Measurements from ENCODE around the gene IKZF2. TPM values are rescaled to one million over a fixed set of nuclear protein-coding genes. Genes with fewer than 3 reads are reported as not detected.
A peak's percentile ranks its signal among the peaks of the same experiment; 100 is the strongest.

Gene IKZF2
- total RNA-seq, 1 donor from 2014 or later, result 29.7 TPM

DNA sequence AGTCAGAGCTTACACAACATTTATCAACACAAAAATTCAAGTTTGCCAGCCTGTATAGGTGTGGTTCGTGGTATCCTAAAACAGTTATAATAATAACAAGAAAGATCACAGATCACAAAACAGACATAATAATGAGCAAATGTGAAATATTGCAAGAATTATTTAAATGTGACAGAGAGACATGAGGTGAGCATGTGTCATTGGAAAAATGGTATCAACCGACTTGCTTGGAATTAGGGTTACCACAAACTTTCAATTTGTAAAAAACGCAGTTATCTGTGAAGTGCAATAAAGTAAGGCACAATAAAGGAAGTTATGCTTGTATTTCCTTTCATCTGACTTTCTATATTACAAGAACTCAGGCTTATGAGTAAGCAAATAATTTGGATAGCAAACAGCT lies 116.8 kb downstream of the IKZF2 start:
- Histone ChIP-seq H3K9ac (no peak overlapping the region), H2AFZ (replicated peaks) (no peak overlapping the region), H3K27ac (no peak overlapping the region), H3K4me2 (no peak overlapping the region), H3K27me3 (no peaks in the 10 kb centered on the region), H3K4me1 (no peaks in the 10 kb centered on the region), H3K79me2 (ENCODE audit: low read depth) (no peaks in the 10 kb centered on the region), H3K36me3 (no peaks in the 10 kb centered on the region), H3F3A (ENCODE audit: low read depth) (peaks cover 3% of the 10 kb centered on the region), H4K20me1 (ENCODE audit: low read depth) (no peaks in the 10 kb centered on the region), H3K4me3 (no peak overlapping the region), H3K9me3 (ENCODE audit: low read depth) (no peaks in the 10 kb centered on the region)
- TF ChIP-seq, protein P1, sequence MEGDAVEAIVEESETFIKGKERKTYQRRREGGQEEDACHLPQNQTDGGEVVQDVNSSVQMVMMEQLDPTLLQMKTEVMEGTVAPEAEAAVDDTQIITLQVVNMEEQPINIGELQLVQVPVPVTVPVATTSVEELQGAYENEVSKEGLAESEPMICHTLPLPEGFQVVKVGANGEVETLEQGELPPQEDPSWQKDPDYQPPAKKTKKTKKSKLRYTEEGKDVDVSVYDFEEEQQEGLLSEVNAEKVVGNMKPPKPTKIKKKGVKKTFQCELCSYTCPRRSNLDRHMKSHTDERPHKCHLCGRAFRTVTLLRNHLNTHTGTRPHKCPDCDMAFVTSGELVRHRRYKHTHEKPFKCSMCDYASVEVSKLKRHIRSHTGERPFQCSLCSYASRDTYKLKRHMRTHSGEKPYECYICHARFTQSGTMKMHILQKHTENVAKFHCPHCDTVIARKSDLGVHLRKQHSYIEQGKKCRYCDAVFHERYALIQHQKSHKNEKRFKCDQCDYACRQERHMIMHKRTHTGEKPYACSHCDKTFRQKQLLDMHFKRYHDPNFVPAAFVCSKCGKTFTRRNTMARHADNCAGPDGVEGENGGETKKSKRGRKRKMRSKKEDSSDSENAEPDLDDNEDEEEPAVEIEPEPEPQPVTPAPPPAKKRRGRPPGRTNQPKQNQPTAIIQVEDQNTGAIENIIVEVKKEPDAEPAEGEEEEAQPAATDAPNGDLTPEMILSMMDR (IDR thresholded peaks at IDR 0.05), result no peak
- TF ChIP-seq EZH2 (IDR thresholded peaks at IDR 0.05) (no peak), EZH2phosphoT487 (IDR thresholded peaks at IDR 0.05) (no peak)
- no peak overlapping the region for H3K4me3 Mint-ChIP-seq
- H3K27ac Mint-ChIP-seq, result no peak overlapping the region
- no peaks in the 10 kb centered on the region for H3K9me3 Mint-ChIP-seq
- H3K27me3 Mint-ChIP-seq (ENCODE audit: insufficient read depth, low read depth), result no peaks in the 10 kb centered on the region
- DNase-seq (ENCODE audit: low spot score), result no peak
- H3K4me1 Mint-ChIP-seq, result no peaks in the 10 kb centered on the region
- H3K36me3 Mint-ChIP-seq, result peaks cover 14% of the 10 kb centered on the region

DNA sequence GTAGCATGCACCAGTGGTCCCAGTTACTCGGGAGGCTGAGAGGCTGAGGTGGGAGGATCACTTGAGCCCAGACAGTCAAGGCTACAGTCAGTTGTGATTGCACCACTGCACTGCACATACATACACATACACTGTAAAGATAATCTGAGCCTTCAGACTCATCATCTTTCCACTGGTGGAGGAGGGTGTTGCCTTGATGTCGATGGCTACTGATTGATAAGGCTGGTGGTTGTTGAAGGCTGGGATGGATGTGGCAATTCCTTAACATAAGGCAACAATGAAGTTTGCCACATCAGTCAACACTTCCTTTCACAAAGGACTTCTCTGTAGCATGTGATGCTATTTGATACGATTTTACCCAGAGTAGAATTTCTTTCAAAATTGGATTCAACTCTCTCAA lies 118.8 kb downstream of the IKZF2 start:
- H3F3A ChIP-seq (ENCODE audit: low read depth), result peaks cover 2% of the 10 kb centered on the region
- no peaks in the 10 kb centered on the region for H3K79me2 ChIP-seq (ENCODE audit: low read depth)
- Mint-ChIP-seq H3K4me1 (no peaks in the 10 kb centered on the region), H3K27me3 (ENCODE audit: insufficient read depth, low read depth) (no peaks in the 10 kb centered on the region), H3K9me3 (no peaks in the 10 kb centered on the region), H3K4me3 (no peak overlapping the region), H3K27ac (no peak overlapping the region), H3K36me3 (peaks cover 8% of the 10 kb centered on the region)
- H4K20me1 ChIP-seq (ENCODE audit: low read depth), result no peaks in the 10 kb centered on the region
- no peak overlapping the region for H3K4me3 ChIP-seq
- no peak for DNase-seq (ENCODE audit: low spot score)
- H3K9ac ChIP-seq, result no peak overlapping the region
- H2AFZ ChIP-seq (replicated peaks), result no peak overlapping the region
- no peak overlapping the region for H3K27ac ChIP-seq
- H3K27me3 ChIP-seq, result no peaks in the 10 kb centered on the region
- no peaks in the 10 kb centered on the region for H3K4me1 ChIP-seq
- no peak overlapping the region for H3K4me2 ChIP-seq
- TF ChIP-seq, protein P1 (IDR thresholded peaks at IDR 0.05), result no peak
- TF ChIP-seq EZH2phosphoT487 (IDR thresholded peaks at IDR 0.05), result no peak
- no peak for TF ChIP-seq EZH2 (IDR thresholded peaks at IDR 0.05)
- no peaks in the 10 kb centered on the region for H3K9me3 ChIP-seq (ENCODE audit: low read depth)
- H3K36me3 ChIP-seq, result peaks cover 3% of the 10 kb centered on the region

DNA sequence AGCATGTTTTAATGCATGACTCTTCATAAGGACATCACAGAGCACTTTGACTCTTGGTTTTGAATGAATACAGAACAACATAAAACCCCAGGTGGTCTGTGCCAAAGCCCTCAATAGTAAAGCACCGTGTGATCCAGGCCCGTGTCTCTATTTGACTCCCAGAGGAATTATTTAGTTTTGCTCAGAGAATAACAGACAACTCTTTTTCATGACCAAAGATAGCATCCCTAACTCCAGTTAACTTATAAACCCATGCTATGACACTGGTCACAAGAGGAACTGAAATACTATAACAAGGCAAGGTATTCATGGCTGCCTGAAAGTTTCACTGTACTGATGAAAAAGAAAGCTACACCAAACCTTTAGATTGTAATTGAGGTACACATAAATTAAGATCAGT lies 128.4 kb downstream of the IKZF2 start:
- H3K36me3 ChIP-seq, result peaks cover 4% of the 10 kb centered on the region
- no peaks in the 10 kb centered on the region for H3K9me3 ChIP-seq (ENCODE audit: low read depth)
- no peaks in the 10 kb centered on the region for H3K27me3 Mint-ChIP-seq (ENCODE audit: insufficient read depth, low read depth)
- H3K4me2 ChIP-seq, result no peak overlapping the region
- no peaks in the 10 kb centered on the region for H3K4me1 ChIP-seq
- H3K4me3 ChIP-seq, result no peak overlapping the region
- DNase-seq (ENCODE audit: low spot score), result peak; percentile 17
- H2AFZ ChIP-seq (replicated peaks), result no peak overlapping the region
- H3K79me2 ChIP-seq (ENCODE audit: low read depth), result no peaks in the 10 kb centered on the region
- no peaks in the 10 kb centered on the region for H3F3A ChIP-seq (ENCODE audit: low read depth)
- no peaks in the 10 kb centered on the region for H4K20me1 ChIP-seq (ENCODE audit: low read depth)
- no peak overlapping the region for H3K27ac ChIP-seq
- TF ChIP-seq EZH2 (IDR thresholded peaks at IDR 0.05), result no peak
- TF ChIP-seq EZH2phosphoT487 (IDR thresholded peaks at IDR 0.05), result no peak
- TF ChIP-seq, protein P1 (IDR thresholded peaks at IDR 0.05), result no peak
- H3K4me1 Mint-ChIP-seq, result peaks cover 10% of the 10 kb centered on the region
- peaks cover 18% of the 10 kb centered on the region for H3K36me3 Mint-ChIP-seq
- H3K9me3 Mint-ChIP-seq, result no peaks in the 10 kb centered on the region
- no peaks in the 10 kb centered on the region for H3K27me3 ChIP-seq
- no peak overlapping the region for H3K4me3 Mint-ChIP-seq
- no peak overlapping the region for H3K27ac Mint-ChIP-seq
- H3K9ac ChIP-seq, result no peak overlapping the region

Data from neural progenitor cell (in vitro differentiated cells).